ENCODE data around the gene CUEDC1.

Gene CUEDC1

DNA sequence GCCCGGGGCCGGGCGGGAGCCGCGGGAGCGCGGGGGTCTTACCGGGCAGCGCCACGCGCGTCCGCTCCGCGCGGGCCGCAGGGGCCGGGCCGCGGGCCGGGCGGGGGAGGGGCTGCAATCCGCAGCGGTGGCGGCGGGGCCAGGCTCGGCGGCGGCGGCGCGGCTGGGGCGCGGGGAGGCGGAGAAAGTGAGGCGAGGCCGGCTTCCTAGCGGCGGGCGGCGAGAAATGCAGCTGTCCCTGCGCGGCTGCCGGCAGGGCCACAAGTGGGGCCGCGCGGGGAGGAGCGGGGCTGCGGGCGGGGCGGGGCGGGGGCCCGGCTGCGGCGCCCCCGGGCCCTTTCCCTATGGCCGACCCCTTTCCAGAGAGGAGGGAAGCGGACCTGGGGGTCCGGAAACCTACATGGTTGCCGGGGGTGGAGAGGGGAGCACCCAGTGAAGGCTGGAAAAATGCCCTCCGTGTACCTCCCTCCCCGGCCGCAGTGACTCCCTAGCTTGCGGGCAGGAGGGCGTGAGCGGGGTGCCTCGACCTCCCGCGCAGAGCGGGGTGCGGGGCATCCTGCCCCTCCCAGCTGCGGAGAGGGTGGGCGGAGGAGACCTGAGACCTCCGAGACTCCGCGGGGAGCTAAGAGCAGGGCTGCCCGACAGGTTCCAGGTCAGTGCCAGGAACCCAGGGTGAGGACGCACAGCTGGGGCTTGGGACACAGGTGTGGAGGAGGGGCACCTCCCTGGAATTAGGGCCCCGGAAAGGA lies at the start of gene CUEDC1:
Gene CUEDC1 (minus strand): TSS at position 230 of the 749 bp plus-strand sequence. CDS start 69,848 bp downstream, outside the sequence.
- DNase-seq, result peak; percentile 69

GRCh38 chr17:58004060-58004459 lies 48.8 kb upstream of the CUEDC1 start:
- no peak for DNase-seq

- no peak for DNase-seq
Observed at GRCh38 chr17:58002973-58003372, 47.8 kb upstream of the CUEDC1 start.

DNA sequence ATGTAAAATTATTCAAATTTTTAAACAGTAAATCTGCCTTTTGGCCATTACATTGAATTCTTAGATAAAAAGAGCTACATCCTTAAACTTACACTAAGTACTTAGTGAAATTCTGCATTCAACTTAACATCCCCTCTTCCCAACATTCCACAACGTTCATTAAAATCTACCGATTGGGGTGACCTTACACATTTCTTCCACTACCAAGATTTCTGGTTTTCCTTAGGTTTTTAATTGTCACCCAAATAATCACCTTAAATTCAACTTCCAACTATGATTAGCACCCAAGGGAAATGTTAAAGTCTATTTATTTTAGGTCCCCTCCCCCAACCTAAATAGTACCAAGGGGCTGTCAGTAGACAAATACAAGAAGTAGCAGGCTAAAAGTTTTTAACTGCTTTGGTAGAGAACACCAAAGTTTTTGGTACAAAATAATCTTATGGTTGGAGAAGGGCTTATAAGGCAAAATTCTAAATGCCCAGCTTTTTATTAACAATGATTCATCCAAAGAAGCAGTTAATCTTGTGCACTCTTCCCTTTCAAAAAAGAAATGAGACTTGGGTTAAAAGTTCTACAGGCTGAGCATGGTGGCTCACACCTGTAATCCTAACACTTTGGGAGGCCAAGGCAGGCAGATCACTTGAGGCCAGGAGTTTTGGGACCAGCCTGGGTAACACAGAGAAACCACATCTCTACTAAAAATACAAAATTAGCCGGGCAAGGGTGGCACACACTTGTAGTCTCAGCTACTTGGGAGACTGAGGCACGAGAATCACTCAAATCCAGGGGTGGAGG lies 47.1 kb upstream of the CUEDC1 start:
- DNase-seq, result no peak

GRCh38 chr17:58001461-58002124 lies 46.4 kb upstream of the CUEDC1 start:
- no peak for DNase-seq

DNA sequence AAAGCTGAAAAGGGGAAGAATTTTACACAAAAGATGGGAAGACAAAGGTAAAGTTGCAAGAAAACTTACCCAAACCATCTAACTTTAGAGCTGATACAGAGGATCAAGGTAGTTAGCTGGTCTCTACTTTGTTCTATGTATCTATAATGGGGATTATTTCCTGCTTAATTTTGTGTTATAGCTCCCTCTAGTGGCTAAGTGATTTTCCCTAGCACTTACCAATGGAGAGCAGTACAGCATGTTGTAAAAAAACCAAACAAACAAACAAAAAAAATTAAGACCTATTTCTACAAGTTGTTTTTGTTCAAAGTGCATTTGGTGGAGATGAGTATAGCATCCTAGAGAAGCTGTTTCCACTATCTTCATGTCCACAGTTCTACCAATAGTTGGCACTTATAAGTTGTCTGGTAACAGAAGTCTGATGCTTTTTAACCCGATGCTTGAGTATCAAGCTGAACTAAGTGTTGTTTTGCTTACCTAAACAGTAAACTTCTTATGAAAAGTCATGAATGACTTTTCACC lies 44.3 kb upstream of the CUEDC1 start:
- no peak for DNase-seq

DNA sequence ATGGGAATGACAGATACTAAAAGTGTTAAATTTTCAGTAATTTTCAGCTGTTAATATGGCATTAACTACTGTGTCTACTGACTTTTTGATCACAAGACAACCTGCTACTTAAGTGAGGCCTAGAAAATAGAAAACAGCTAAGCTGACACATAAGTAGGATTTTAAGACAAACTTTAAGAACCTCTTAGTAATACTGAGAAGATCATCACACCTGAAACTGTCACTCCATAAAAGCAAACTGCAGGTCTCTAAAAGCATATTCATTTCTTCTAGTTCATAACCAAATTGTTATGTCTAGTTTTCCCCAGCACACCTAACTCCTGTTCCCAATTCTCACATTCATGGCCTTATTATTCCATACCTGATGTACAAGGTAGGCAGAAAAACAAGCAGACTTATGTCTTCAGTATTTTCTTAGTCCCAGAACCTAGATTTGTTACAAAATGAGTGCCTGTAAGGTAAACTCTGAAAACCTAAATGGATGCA lies 43.8 kb upstream of the CUEDC1 start:
- DNase-seq, result no peak

DNA sequence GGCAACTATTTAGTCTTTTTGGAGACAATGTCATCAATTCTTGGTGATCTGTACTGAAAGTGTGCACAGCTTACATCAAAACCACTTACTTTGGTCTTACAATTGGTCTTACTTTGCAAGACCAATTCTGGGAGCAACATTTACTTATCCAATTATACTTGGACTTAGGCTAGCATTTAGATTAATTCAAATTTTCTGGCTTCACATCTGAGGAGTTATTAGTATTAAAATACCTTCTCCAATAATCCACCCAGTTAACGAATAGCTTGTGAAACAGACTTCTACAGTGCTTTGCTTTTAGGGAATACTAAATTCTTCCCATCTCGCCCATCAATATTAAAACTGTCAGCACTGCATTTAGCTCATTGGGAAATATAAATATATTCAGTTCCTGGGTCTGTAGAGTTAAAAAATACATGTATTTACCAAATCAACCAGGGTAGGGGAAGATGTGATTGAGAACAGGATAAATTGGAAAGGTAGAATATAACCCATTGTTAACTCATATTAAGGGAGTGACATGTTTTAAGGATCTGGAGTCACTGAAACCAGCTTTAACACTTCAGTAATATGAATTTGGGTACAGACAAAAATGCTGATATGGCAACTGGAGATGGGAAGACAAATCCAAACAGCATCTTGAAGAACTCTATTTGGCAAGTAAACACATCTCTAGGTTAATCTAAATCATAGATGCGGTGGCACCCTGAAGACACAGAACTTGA lies 42.0 kb upstream of the CUEDC1 start:
- DNase-seq, result no peak

- DNase-seq, result peak; percentile 50
Observed at GRCh38 chr17:57995076-57995956, 40.1 kb upstream of the CUEDC1 start.

- no peak for DNase-seq
Observed at GRCh38 chr17:57994436-57994835, 39.2 kb upstream of the CUEDC1 start.

DNA sequence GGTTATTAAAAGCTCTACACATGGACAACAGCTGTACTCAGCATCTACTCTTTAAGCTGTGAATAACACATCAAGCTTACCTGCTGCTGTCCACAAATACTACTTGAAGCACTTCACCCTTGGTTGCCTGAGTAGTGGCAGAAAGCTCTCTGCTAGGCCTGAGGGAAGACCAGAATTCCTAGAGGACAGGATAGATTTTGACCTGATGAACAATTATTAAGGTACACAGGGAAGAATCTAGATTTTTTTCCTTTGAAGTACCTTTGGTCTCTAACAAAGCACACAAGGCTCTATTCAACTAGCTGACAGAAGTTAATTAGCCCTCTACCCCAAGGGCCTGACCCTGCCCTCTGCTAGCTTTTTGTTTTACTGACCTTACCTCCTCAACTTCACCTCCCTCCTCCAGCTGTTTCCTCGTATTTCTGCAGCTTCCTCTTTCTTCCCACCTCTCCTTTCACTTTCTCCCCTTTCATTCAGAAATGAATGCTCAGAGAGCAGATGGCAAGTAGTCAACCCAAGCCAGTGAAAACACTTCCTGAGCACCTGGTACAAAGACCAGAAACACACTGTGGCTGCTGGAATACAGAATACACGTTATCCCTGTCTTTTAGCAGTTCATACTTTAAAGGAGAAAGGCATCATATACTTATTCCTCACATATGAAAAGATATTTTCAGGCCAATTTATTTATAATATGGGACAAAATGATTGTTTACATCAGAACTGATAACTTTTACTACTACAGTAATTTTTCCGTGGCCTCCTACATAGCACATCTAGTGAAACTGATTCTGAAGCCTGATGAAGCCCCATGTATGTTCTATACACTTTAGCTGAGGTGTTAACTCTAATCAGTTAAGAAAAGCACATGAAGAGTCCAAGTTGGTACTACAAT lies 38.5 kb upstream of the CUEDC1 start:
- DNase-seq, result no peak

DNA sequence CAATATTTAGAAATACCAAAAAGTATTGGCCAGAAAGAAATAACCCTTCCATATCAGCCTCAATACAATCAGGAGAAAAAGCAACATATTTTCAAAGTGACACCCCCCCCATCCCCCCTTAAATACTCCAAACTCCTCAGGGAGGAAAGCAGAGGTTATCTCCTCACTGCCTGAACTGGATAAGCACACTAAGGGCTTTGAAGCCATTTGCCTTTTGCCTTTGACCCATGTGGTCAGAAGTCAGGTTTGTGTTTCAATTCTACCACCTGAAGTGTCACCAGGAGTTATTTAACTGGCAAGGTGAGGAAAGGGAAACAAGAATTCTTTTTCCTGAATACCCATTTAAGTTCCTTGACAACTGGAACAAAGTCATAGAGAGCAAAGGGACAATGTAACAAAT lies 36.3 kb upstream of the CUEDC1 start:
- no peak for DNase-seq

GRCh38 chr17:57990037-57990436 lies 34.8 kb upstream of the CUEDC1 start:
- no peak for DNase-seq

GRCh38 chr17:57988301-57989250 lies 33.4 kb upstream of the CUEDC1 start:
- DNase-seq, result no peak

DNA sequence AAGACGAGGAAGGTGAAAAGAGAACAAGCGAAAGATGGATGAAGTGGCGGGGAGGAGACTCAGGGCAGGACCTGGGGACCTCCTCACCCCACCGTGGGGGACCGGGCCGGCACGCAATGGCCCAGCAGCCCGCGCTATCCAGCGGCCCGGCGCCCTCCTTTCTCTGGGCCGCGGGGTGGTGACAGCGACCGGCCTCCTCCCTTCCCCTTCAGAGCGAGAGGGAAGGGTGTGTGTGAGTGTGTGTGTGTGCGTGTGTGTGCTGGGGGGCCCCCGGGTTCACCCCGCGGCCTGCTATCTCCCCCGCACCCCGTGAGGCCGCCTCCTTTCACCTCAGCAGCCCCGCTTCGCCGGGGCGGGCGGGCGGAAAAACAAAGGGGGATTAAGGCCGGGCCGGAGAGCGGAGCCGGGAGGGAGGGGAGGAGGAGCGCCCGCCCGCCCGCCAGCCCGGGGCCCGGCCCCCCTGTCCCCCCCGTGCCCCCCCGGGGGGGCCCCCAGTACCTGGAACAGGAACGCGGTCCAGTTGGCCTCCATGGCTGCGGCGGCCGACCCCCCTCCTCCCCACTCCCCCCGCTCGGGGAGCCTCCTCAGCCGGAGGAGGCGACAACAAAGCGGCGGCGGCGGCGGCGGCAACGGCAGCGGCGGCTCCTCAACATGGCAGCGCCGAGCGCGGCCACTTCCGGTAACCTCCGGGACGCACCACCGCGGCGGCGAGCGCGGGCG lies 32.5 kb upstream of the CUEDC1 start, which contains the start of gene VEZF1:
Gene VEZF1 (minus strand): TSS at position 674 of the 720 bp plus-strand sequence. CDS start 143 bp downstream, at position 531.
- peak; percentile 77 for DNase-seq

GRCh38 chr17:57986841-57987580 lies 31.8 kb upstream of the CUEDC1 start:
- peak; percentile 45 for DNase-seq

DNA sequence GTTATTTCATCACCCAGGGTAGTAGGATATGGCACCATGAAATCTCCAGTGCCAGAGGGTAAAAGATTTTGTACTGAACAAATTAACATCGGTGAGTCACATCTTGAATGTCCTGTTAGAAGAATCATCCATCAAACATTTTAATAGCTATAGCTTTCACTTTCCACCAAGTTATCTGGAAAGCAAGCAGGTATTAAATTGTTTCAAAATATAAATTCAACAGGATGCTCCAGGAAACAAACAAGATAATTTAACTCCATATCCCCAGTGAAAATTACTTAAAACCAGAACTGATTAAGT lies 30.4 kb upstream of the CUEDC1 start:
- no peak for DNase-seq
